Endothelial cell of umbilical vein (primary cell): Measurements from ENCODE around the gene CLN6. TPM values are rescaled to one million over a fixed set of nuclear protein-coding genes. Genes with fewer than 3 reads are reported as not detected.

Experiments used
- BruUV-seq: library from RNA; stranded (reverse); fragments of 400-500 nt; replicated peaks from 2 replicates; lab custom pipeline; 2021; lab: Mats Ljungman, UMichigan
- CTCF ChIA-PET: fragments of 300-600, 350-600 bp; sonication (Branson Sonifier 250); formaldehyde crosslinking; loops from one replicate; lab custom pipeline; 2021; ENCODE audit warnings: antibody characterized with exemption, inconsistent platforms; lab: Charles Lee
- POLR2A ChIA-PET: fragments of 300-600, 350-600 bp; sonication (Branson Sonifier 250); formaldehyde crosslinking; loops from one replicate; lab custom pipeline; 2021; ENCODE audit warnings: antibody characterized with exemption, inconsistent platforms; lab: Charles Lee
- DNase-seq: peaks from one replicate; pipeline ENCODE4 v3.0.0-alpha.2; 2011; ENCODE audit warnings: low read depth, low spot score
- FAIRE-seq: peaks from 2 replicates; lab custom pipeline; 2011; peaks lifted over from hg19 to GRCh38; lab: Jason Lieb, UNC
- H2AFZ ChIP-seq: 2 replicates; pipeline ENCODE4 v1.6.0; 2012; ENCODE audit warnings: low read depth, low read length, control low read depth, inconsistent platforms
- H3K27ac ChIP-seq: 2 replicates; pipeline ENCODE4 v1.5.1; 2011; ENCODE audit warnings: low read depth, mild to moderate bottlenecking, control low read depth, low read length, moderate library complexity; ENCODE audit not compliant: insufficient read depth
- H3K27me3 ChIP-seq, 2 experiments: 2 replicates each; pipeline versions ENCODE4 v1.6.0 to v1.6.1; 2011; ENCODE audit warnings: low read length in 2 of 2, mixed read lengths in 1 of 2; ENCODE audit not compliant: control insufficient read depth in 2 of 2, insufficient read depth in 2 of 2
- H3K36me3 ChIP-seq, 2 experiments: 2 replicates in 1 of 2; 3 replicates in 1 of 2; pipeline ENCODE4 v1.5.1; 2011; ENCODE audit warnings: low read length in 2 of 2, mild to moderate bottlenecking in 1 of 2, moderate library complexity in 1 of 2; ENCODE audit not compliant: control insufficient read depth in 2 of 2, insufficient read depth in 2 of 2; ENCODE audit errors: extremely low read depth in 1 of 2
- H3K4me1 ChIP-seq: 3 replicates; pipeline ENCODE4 v1.5.1; 2011; ENCODE audit warnings: mild to moderate bottlenecking, low read length; ENCODE audit not compliant: control insufficient read depth, insufficient read depth; ENCODE audit errors: extremely low read depth
- H3K4me2 ChIP-seq: 2 replicates; pipeline ENCODE4 v1.6.1; 2011; ENCODE audit warnings: low read length, control low read depth, mixed read lengths; ENCODE audit not compliant: insufficient read depth
- H3K4me3 ChIP-seq, 3 experiments: fragments of 200-600 bp in 1 of 3; sonication (generic), shearing (Covaris generic) in 1 of 3; replicated peaks in 1 of 3; 2 replicates each; pipeline ENCODE4 v1.5.1; 2011 to 2016; ENCODE audit warnings: control low read depth in 3 of 3, low read length in 3 of 3, mild to moderate bottlenecking in 2 of 3, inconsistent platforms in 1 of 3, low read depth in 1 of 3, moderate library complexity in 1 of 3; ENCODE audit not compliant: insufficient read depth in 1 of 3
- H3K79me2 ChIP-seq: 2 replicates; pipeline ENCODE4 v1.6.0; 2012; ENCODE audit warnings: low read length, inconsistent platforms; ENCODE audit not compliant: control insufficient read depth, insufficient read depth
- H3K9ac ChIP-seq: replicated peaks from 2 replicates; pipeline ENCODE3; 2011; ENCODE audit warnings: low read length, control low read depth; ENCODE audit not compliant: insufficient read depth; ENCODE audit errors: extremely low read depth
- H3K9me1 ChIP-seq: replicated peaks from 3 replicates; pipeline ENCODE4 v1.6.0; 2011; ENCODE audit warnings: mild to moderate bottlenecking, low read length; ENCODE audit not compliant: control insufficient read depth, insufficient read depth; ENCODE audit errors: extremely low read depth
- H3K9me3 ChIP-seq: replicated peaks from 2 replicates; pipeline ENCODE4 v1.5.1; 2012; ENCODE audit warnings: low read length, inconsistent platforms; ENCODE audit not compliant: control insufficient read depth, insufficient read depth
- H4K20me1 ChIP-seq: replicated peaks from 2 replicates; pipeline ENCODE3; 2011; ENCODE audit warnings: mild to moderate bottlenecking, low read length; ENCODE audit not compliant: control insufficient read depth, insufficient read depth; ENCODE audit errors: extremely low read depth
- FOS ChIP-seq: IDR thresholded peaks from 2 replicates; pipeline ENCODE4 v1.6.1; 2011; ENCODE audit warnings: mild to moderate bottlenecking, low read length, moderate library complexity, borderline replicate concordance; ENCODE audit not compliant: insufficient read depth
- GATA2 ChIP-seq: IDR thresholded peaks from 2 replicates; pipeline ENCODE4 v1.7.0; 2011; ENCODE audit warnings: low read depth, mild to moderate bottlenecking, moderate library complexity, mixed read lengths, low read length; ENCODE audit not compliant: insufficient read length, insufficient read depth
- JUN ChIP-seq: IDR thresholded peaks from 2 replicates; pipeline ENCODE4 v1.6.1; 2011; ENCODE audit warnings: borderline replicate concordance, low read depth; ENCODE audit not compliant: insufficient read length, insufficient read depth
- MYC ChIP-seq: IDR thresholded peaks from one replicate; pipeline ENCODE4 v1.6.1; 2011; ENCODE audit warnings: mild to moderate bottlenecking, low read depth, low read length
- POLR2AphosphoS5 ChIP-seq: IDR thresholded peaks from 2 replicates; pipeline ENCODE4 v1.6.1; 2012; ENCODE audit warnings: low read depth, mild to moderate bottlenecking, control low read depth, low read length, moderate library complexity; ENCODE audit not compliant: insufficient read depth
- dilution Hi-C: fragments of 300-500 bp; cut with MboI; formaldehyde crosslinking; loops from one replicate; pipeline ENCODE4 v1.15.0; 2019; ENCODE audit warnings: low sequenced_read_pairs; ENCODE audit not compliant: extremely low pct_ligation_motif_present
- intact Hi-C: fragments of 100-400 bp; cut with micrococcal nuclease; formaldehyde crosslinking; loops from one replicate; pipeline ENCODE4 v1.10.0; 2022
- polyA plus RNA-seq, 4 experiments: library from polyadenylated mRNA; depleted of rRNA in 3 of 4; stranded (reverse) in 3 of 4; unstranded in 1 of 4; fragments of >200 nt; gene quantifications; 2 replicates each; pipeline versions ENCODE4 v1.2.1 to v1.2.3, GENCODE V29; 2011 to 2012; ENCODE audit warnings: missing spikeins in 1 of 4
- total RNA-seq: library from RNA; stranded (reverse); gene quantifications from 2 replicates; pipeline ENCODE4 v1.2.3, GENCODE V29; 2021
- TF ChIP-seq, protein P1 (sequence below), 2 donors: IDR thresholded peaks; 1 replicate in 1 of 2; 2 replicates in 1 of 2; pipeline ENCODE4 v1.5.1; 2011; ENCODE audit warnings: low read length in 2 of 2, mild to moderate bottlenecking in 2 of 2, moderate library complexity in 2 of 2, control low read depth in 1 of 2, inconsistent platforms in 1 of 2, low read depth in 1 of 2; ENCODE audit not compliant: insufficient read depth in 1 of 2; ENCODE audit errors: extremely low read depth in 1 of 2
- TF ChIP-seq, protein P2 (sequence below): IDR thresholded peaks from 2 replicates; pipeline ENCODE4 v1.6.1; 2011; ENCODE audit not compliant: insufficient read depth, insufficient read length

CLN6 gene
- total and polyA plus RNA-seq, 2 donors (not counting 3 experiments of a cell fraction or from before 2014, with no cell fraction given) = 53.9 to 75.5 TPM

DNA sequence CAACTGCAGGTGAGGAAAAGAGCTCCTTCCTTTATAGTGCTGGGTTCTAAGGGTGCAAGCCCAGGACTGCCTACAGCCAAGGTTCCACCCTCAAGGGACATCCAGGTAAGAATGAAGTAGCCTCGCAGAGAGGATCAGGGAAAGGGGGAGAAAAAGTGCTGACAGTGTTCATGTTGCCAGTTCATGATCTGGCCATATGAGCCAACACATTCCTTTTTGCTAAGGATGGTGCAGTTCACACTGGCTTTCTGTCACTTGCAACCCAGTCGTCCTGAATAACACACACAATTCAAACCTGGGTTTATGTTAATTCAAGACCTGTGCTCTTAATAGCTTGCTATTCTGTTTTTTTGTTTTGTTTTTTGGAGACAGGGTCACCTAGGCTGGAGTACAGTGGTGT, 9.0 kb downstream of the CLN6 start:
- CTCF ChIA-PET = interaction anchor here (0.7 to 2.2 kb wide), 4 partner anchors 8 to 357 kb away, joined by 3 to 6 read pairs (median 4); no protein-coding TSS in a partner anchor
- dilution Hi-C loops = no loop called here
- BruUV-seq = no TSS peak
- Histone ChIP-seq H3K9me1 (no peaks in the 10 kb centered on the region), H3K36me3 (no peaks in the 10 kb centered on the region), H3K4me2 (no peak overlapping the region), H3K27me3 (no peaks in the 10 kb centered on the region), H2AFZ (no peak overlapping the region), H3K4me3 (no peak overlapping the region), H3K9ac (no peak overlapping the region), H3K79me2 (peaks cover 46% of the 10 kb centered on the region), H3K9me3 (no peaks in the 10 kb centered on the region), H4K20me1 (no peaks in the 10 kb centered on the region), H3K27ac (no peak overlapping the region), H3K4me1 (no peaks in the 10 kb centered on the region)
- POLR2A ChIA-PET = no interaction called here
- no peak for FAIRE-seq
- intact Hi-C loops = no loop called here
- no peak for TF ChIP-seq GATA2
- no peak for TF ChIP-seq POLR2AphosphoS5
- no peak for TF ChIP-seq MYC
- TF ChIP-seq FOS = no peak
- TF ChIP-seq, protein P1, sequence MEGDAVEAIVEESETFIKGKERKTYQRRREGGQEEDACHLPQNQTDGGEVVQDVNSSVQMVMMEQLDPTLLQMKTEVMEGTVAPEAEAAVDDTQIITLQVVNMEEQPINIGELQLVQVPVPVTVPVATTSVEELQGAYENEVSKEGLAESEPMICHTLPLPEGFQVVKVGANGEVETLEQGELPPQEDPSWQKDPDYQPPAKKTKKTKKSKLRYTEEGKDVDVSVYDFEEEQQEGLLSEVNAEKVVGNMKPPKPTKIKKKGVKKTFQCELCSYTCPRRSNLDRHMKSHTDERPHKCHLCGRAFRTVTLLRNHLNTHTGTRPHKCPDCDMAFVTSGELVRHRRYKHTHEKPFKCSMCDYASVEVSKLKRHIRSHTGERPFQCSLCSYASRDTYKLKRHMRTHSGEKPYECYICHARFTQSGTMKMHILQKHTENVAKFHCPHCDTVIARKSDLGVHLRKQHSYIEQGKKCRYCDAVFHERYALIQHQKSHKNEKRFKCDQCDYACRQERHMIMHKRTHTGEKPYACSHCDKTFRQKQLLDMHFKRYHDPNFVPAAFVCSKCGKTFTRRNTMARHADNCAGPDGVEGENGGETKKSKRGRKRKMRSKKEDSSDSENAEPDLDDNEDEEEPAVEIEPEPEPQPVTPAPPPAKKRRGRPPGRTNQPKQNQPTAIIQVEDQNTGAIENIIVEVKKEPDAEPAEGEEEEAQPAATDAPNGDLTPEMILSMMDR (IDR thresholded peaks at IDR 0.05; ENCODE audit: extremely low read depth in 1 of 2, insufficient read depth in 1 of 2, low read depth in 1 of 2, low read length in 2 of 2) = no peak
- no peak for TF ChIP-seq JUN
- TF ChIP-seq, protein P2, sequence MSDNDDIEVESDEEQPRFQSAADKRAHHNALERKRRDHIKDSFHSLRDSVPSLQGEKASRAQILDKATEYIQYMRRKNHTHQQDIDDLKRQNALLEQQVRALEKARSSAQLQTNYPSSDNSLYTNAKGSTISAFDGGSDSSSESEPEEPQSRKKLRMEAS = no peak
- DNase-seq = no peak
